HG02571 (cell line): ENCODE data around the gene RAB7B.

Experiments
- ATAC-seq: cut with Tn5 transposase; IDR thresholded peaks from one replicate; pipeline ENCODE4 v1.9.1; 2021; ENCODE audit warnings: mild to moderate bottlenecking, moderate library complexity; ENCODE audit not compliant: unreplicated experiment

Gene RAB7B

GRCh38 chr1:205930195-205930577, 73.0 kb downstream of the RAB7B start:
- ATAC-seq = no peak

DNA sequence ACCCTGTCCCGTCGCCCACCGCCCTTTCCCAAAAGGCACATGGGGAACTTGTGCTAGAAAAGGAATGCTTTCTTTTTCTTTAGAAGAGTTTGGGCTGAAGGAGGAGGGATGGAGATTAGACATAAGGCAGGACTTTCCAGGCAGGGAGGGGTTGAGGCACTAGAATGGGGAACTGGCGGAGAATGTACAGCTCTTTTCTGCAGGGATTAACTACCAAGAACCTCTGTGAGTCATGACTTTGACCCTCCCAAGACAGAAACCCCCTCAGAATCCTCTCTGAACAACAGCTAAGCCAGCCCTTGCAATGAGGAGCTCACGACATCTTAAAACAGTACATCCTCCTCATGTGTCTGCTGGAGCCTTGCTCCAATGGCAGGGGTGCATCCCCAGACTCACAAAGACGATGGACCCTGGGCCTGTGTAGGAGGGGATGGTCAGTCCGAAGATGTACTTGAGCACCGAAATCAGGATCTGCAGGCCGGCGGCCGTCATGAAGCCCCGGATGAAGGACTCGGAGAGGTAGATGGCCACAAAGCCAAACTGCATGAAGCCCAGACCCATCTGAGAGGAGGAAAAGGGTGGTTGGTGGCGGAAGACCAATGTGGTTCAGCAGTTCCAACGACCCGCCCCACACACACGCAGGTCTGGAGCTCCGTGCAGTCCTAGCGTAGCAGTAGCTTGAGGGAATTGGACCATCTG, 73.5 kb downstream of the RAB7B start:
- ATAC-seq = no peak

GRCh38 chr1:205928317-205928716, 74.9 kb downstream of the RAB7B start:
- ATAC-seq = no peak

- no peak for ATAC-seq
Observed at GRCh38 chr1:205927676-205928075, 75.5 kb downstream of the RAB7B start.

DNA sequence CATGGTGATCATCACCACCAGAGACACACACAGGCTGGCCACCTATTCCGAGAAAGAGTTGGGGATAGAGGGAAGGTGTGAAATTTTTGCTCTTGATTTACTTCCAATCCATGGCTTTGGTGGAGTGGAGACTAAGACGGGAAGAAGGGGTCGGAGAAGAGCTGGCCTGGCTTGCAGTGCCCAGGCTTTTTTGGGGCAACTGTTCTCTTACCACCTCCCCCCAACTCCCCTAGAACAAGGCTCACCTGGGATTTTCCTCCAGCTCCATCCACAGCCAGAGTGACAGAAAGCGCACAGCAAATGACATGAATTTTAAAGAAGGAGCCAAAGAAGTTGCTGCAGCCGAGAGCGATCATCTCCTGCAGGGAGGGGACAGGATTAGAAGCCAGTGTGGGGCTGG, 75.9 kb downstream of the RAB7B start:
- ATAC-seq = no peak
